Measurements from ENCODE around the gene PTPA.
"Not testable (repeated sequence)": the region's sequence is repeated elsewhere in the genome, so short reads cannot be mapped to it uniquely, and the experiment has no call there.

PTPA gene

DNA sequence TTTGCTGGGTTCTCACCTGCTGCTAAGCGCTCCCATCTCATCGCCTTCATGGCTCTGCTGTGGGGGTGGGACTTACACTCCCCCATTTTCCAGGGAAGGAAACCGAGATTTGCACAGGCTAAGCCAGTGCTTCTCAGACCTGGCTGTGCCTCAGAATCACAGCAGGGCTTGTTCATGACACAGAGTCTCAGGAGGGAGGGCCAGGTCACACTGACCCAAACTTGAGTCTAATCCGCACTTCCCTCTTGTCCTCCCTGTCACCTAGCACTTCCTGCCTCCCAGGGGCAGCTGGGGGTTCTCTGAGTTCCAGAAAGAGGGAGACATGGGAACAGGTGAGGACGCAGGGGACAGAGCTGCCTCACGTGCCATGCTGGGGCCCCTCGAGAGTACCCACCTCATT, 82.4 kb downstream of the PTPA start:
- Histone ChIP-seq H3F3A (ENCODE audit: insufficient read depth, low read length) (no peaks in the 10 kb centered on the region), H3K4me2 (ENCODE audit: low read depth, low read length) (no peak overlapping the region), H3K27me3 (replicated peaks; ENCODE audit: insufficient read depth, low read length) (peaks cover 17% of the 10 kb centered on the region), H3K9me2 (replicated peaks; ENCODE audit: insufficient read depth, low read length) (no peaks in the 10 kb centered on the region), H3K79me2 (ENCODE audit: low read length) (no peaks in the 10 kb centered on the region), H3K9me3 (replicated peaks; ENCODE audit: insufficient read depth, low read length) (no peaks in the 10 kb centered on the region), H3K4me1 (ENCODE audit: low read length) (no peaks in the 10 kb centered on the region), H4K20me1 (ENCODE audit: insufficient read depth, low read length) (no peaks in the 10 kb centered on the region), H3K36me3 (replicated peaks; ENCODE audit: insufficient read depth, low read length) (no peaks in the 10 kb centered on the region), H2AFZ (ENCODE audit: low read length) (no peak overlapping the region), H3K4me3 (ENCODE audit: low read length) (no peak overlapping the region), H3K27ac (ENCODE audit: low read length) (no peak overlapping the region), H3K9ac (ENCODE audit: low read length) (no peak overlapping the region)
- no peak for TF ChIP-seq EZH2phosphoT487 (IDR thresholded peaks at IDR 0.05; ENCODE audit: low read length)
- TF ChIP-seq EZH2 (optimal IDR thresholded peaks at IDR 0.05; ENCODE audit: low read depth, low read length): no peak
- TF ChIP-seq, protein P1, sequence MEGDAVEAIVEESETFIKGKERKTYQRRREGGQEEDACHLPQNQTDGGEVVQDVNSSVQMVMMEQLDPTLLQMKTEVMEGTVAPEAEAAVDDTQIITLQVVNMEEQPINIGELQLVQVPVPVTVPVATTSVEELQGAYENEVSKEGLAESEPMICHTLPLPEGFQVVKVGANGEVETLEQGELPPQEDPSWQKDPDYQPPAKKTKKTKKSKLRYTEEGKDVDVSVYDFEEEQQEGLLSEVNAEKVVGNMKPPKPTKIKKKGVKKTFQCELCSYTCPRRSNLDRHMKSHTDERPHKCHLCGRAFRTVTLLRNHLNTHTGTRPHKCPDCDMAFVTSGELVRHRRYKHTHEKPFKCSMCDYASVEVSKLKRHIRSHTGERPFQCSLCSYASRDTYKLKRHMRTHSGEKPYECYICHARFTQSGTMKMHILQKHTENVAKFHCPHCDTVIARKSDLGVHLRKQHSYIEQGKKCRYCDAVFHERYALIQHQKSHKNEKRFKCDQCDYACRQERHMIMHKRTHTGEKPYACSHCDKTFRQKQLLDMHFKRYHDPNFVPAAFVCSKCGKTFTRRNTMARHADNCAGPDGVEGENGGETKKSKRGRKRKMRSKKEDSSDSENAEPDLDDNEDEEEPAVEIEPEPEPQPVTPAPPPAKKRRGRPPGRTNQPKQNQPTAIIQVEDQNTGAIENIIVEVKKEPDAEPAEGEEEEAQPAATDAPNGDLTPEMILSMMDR (IDR thresholded peaks at IDR 0.05; ENCODE audit: low read length): no peak
- no peak for DNase-seq

DNA sequence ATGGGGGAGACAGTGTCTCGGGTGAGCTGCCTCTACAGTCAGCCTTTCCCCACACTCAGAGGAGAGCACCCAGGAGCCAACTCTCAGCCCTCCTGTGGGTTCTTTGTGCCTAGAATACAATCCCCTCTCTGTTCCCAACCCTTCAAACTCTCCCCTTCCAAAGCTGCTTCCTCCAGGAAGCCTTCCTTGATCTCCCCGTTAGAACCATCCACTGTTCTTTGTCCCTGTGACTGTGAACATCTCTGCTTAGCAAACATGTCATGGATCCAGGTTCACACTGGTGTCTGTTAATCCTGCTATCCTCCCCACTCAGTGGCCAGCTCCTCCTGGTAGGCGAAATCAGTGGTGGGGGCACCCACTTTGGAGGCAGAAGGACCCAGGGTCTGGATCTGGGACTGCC, 83.0 kb downstream of the PTPA start:
- Histone ChIP-seq H3K27ac (ENCODE audit: low read length) (no peak overlapping the region), H3K36me3 (replicated peaks; ENCODE audit: insufficient read depth, low read length) (no peaks in the 10 kb centered on the region), H3K9me3 (replicated peaks; ENCODE audit: insufficient read depth, low read length) (no peaks in the 10 kb centered on the region), H4K20me1 (ENCODE audit: insufficient read depth, low read length) (no peaks in the 10 kb centered on the region), H3K4me3 (ENCODE audit: low read length) (no peak overlapping the region), H3K79me2 (ENCODE audit: low read length) (no peaks in the 10 kb centered on the region), H3K4me2 (ENCODE audit: low read depth, low read length) (no peak overlapping the region), H3K9me2 (replicated peaks; ENCODE audit: insufficient read depth, low read length) (no peaks in the 10 kb centered on the region), H2AFZ (ENCODE audit: low read length) (no peak overlapping the region), H3F3A (ENCODE audit: insufficient read depth, low read length) (no peaks in the 10 kb centered on the region), H3K27me3 (replicated peaks; ENCODE audit: insufficient read depth, low read length) (peaks cover 17% of the 10 kb centered on the region), H3K9ac (ENCODE audit: low read length) (no peak overlapping the region), H3K4me1 (ENCODE audit: low read length) (no peaks in the 10 kb centered on the region)
- TF ChIP-seq EZH2 (optimal IDR thresholded peaks at IDR 0.05; ENCODE audit: low read depth, low read length): no peak
- TF ChIP-seq EZH2phosphoT487 (IDR thresholded peaks at IDR 0.05; ENCODE audit: low read length): no peak
- TF ChIP-seq, protein P1 (IDR thresholded peaks at IDR 0.05; ENCODE audit: low read length): no peak
- DNase-seq: no peak

DNA sequence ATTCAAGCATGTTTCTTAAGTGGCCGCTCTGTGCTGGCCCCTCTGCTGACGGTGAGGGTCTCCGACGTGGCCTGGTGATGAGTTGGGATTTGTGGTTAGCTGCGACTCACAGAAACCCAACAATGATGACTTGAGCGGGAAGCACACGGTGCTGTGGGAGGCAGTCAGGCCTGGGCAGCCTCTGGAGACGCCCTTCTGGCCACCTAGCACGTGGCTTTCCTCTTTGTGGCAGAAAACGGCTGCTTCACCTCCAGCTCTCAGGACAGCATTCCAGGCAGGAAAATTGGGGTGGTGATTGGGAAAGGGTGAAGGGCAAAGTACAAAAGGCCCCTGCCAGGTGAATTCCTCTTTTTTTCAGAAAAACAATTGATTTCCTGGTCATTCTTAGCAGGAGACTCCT, 84.4 kb downstream of the PTPA start:
- Histone ChIP-seq H3K4me3 (ENCODE audit: low read length) (no peak overlapping the region), H3K9ac (ENCODE audit: low read length) (no peak overlapping the region), H3K36me3 (replicated peaks; ENCODE audit: insufficient read depth, low read length) (no peaks in the 10 kb centered on the region), H3K27me3 (replicated peaks; ENCODE audit: insufficient read depth, low read length) (peaks cover 17% of the 10 kb centered on the region), H4K20me1 (ENCODE audit: insufficient read depth, low read length) (no peaks in the 10 kb centered on the region), H3F3A (ENCODE audit: insufficient read depth, low read length) (no peaks in the 10 kb centered on the region), H3K27ac (ENCODE audit: low read length) (no peak overlapping the region), H3K9me3 (replicated peaks; ENCODE audit: insufficient read depth, low read length) (no peaks in the 10 kb centered on the region), H3K79me2 (ENCODE audit: low read length) (no peaks in the 10 kb centered on the region), H3K9me2 (replicated peaks; ENCODE audit: insufficient read depth, low read length) (no peaks in the 10 kb centered on the region), H3K4me1 (ENCODE audit: low read length) (no peaks in the 10 kb centered on the region), H3K4me2 (ENCODE audit: low read depth, low read length) (no peak overlapping the region), H2AFZ (ENCODE audit: low read length) (no peak overlapping the region)
- DNase-seq: no peak
- TF ChIP-seq, protein P1 (IDR thresholded peaks at IDR 0.05; ENCODE audit: low read length): no peak
- no peak for TF ChIP-seq EZH2 (optimal IDR thresholded peaks at IDR 0.05; ENCODE audit: low read depth, low read length)
- no peak for TF ChIP-seq EZH2phosphoT487 (IDR thresholded peaks at IDR 0.05; ENCODE audit: low read length)

DNA sequence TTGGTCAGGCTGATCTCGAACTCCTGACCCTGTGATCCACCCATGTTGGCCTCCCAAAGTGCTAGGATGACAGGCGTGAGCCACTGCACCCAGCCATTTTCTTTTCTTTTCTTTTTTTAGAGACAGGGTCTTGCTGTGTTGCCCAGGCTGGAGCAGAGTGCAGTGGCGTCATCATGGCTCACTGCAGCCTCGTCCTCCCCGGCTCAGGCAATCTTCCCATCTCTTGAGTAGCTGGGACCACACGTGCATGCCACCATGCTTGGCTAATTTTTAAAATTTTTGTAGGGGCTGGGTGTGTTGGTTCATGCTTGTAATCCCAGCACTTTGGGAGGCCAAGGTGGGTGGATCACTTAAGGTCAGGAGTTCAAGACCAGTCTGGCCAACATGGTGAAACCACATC, 85.8 kb downstream of the PTPA start:
- not testable (repeated sequence) for H3K27ac ChIP-seq (ENCODE audit: low read length); H3K9ac ChIP-seq (ENCODE audit: low read length); H3K36me3 ChIP-seq (replicated peaks; ENCODE audit: insufficient read depth, low read length); H3K4me2 ChIP-seq (ENCODE audit: low read depth, low read length); H3F3A ChIP-seq (ENCODE audit: insufficient read depth, low read length); DNase-seq; H3K9me3 ChIP-seq (replicated peaks; ENCODE audit: insufficient read depth, low read length); H4K20me1 ChIP-seq (ENCODE audit: insufficient read depth, low read length); H3K9me2 ChIP-seq (replicated peaks; ENCODE audit: insufficient read depth, low read length); H3K4me1 ChIP-seq (ENCODE audit: low read length); H2AFZ ChIP-seq (ENCODE audit: low read length); H3K79me2 ChIP-seq (ENCODE audit: low read length); H3K4me3 ChIP-seq (ENCODE audit: low read length)
- H3K27me3 ChIP-seq (replicated peaks; ENCODE audit: insufficient read depth, low read length): peaks cover 17% of the 10 kb centered on the region
